ENCODE results near the gene DACT2.

The DACT2 gene

DNA sequence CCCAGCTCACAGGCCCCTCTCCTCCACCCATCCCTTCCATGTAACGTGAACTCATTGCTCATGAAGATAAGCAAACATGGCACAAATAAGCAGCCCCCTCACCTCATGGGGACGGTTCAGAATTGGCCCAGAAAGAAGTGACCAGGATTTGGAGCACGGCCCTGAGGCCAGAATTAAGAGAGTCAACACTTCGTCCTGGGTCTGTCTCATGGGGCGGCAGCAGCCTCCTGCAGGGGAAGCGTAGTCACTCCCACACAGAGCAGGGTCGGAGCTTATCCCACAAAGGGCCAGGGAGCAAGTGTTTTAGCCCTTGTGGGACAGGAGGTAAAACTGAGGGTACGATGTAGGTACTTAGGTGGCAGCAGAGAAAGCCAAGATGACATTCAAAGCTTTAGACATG lies 28.6 kb upstream of the DACT2 start:
- DNase-seq: no peak

DNA sequence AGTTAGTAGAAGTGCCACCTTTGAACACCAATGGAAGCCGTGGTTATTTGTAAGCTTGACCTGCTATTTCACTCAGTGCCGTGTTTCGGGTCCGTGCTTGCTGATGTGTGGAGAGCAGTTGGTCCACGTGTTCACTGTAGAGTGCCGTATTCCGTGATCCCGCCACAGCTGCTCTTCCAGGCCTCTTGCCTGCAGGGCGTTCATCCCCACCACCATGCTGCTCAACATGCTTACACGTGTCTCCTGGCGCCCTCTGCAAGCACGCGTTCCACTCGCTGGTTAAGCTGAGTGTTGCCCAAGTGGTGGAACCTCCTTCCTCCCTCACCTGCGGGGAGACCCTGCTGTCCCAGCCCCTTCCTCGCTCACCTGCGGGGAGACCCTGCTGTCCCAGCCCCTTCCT lies 28.0 kb upstream of the DACT2 start:
- DNase-seq: no peak

DNA sequence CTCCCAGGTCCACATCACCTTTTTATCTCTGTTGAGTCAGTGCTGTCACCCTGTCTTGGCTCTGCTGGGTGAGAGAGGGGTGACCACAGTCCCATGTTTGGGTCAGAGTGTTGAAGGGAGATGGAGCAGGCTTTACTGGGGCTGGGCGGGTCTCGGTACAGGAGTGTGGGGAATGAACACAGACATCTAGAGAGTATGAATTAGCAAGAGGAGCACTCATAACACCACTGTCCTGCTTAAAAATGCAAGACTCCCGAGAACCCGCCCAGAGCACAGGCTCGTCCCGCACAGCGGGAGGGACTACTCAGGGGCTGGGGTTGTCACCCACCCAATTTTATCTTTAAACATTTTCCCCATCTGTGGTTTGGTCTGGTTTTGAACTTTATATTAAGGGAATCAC lies 27.5 kb upstream of the DACT2 start:
- DNase-seq: no peak

DNA sequence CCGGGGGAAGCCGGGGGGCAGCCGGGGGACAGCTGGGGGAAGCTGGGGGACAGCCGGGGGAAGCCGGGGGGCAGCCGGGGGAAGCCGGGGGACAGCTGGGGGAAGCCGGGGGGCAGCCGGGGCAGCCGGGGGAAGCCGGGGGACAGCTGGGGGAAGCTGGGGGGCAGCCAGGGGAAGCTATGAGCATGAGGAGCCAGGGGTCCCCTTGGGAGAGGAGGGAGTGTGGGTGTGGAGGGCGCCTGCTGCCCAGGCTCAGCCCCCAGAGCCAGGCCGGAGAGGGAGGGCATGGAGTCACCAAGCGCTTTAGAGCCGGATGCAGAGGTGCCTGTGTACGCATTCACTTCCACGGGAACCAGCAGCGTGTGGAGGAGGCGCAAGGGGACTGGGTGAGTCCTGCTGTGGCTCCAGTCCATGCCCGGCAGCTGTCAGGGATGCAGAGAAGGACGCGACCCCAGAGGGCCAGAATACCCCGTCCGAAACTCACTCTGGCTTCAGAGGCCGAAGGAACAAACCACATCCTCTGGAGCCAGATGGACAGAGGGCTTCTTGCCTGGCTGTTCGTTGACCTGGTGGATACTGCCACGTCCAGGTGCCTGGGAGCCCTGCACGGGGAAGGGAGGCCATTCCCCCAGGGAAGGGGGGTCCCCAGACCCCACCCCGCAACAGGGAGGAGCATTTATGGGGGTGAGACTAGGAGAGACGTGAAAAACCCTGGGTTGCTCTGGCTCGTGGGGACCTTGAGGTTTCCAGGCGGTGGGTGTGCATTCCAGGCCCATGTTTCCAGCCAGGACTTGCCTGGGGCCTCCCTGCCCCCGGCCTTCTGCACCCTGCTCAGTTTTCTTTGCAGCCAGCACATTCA lies 26.5 kb upstream of the DACT2 start:
- DNase-seq: no peak

DNA sequence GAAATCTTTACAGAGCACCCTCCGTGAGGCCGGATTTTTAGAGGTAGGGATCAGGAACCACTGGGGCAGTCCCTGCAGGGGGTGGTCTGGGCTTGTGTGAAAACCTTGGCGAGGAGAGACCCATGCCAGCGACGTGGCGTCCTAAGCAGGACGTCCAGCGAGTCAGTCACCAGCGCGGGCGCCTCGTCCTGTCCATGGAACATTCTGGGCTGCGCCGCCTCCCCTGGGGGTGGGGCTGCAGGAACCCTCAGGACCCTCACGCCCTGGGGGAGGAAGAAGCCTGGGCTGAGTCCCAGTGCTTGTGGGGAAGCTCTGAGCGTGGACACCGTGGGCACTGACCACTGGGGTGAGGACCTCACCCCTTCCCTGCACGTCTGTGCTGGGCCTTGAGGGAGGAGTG lies 25.7 kb upstream of the DACT2 start:
- no peak for DNase-seq

DNA sequence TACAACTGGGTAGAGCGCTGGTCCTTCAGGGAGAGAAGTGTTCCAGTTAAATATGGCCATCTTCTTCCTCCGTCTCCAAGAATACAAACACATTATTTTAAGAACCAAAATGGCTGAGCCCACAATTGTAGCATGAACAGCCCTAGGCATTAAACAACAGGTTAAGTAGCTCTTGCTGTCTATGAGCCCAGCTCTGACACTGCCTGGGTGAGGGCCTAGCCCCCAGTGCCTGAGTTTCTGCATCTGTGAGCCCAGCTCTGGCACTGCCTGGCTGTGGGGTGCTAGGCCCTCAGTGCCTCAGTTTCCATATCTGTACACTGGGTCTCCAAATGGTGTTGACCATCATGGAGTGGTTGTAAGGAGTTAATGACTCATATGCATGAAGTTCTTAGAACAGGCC lies 24.8 kb upstream of the DACT2 start:
- no peak for DNase-seq

DNA sequence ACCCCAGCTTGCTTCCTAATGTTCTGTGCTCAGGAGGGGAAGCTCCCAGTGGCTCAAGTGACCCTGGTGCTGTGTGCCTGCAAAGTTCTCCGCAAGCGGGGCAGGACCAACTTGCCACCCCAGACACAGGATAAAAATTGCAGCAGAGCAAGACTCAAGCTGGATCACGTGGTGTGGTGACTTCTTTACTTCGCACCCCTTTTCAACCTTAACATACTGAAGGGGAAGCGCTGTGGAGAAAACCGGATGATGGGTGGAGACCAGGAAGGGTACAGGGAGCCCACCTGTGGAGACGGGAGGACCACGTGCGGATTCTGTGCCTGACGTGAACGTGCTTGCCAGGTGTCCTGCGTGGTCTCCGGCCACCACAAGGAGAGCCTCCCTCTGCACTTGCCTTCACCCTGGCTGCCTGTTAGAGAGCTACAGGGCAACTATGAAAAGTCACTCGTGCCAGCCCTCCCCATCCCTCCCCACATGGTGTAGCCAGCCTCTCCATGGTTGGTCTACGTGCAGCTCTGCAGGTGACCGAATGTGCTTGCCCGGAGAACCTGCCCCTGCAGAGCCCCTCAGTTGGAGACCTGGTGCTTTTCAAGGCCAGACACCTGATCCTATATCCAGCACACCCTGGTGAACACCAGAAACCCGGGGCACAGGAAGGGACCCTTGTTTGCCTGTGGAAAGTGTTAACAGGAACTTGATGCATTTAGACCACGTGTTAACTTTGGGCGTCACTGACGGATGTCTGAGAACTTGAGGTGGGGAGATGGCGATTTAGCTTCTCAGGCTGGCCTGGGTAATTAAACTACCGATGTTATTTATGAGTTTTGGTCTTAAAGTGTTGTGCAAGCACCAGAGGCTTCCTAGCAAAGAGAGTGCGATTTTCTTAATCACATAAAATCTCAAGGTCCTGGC lies 23.9 kb upstream of the DACT2 start:
- DNase-seq: no peak

DNA sequence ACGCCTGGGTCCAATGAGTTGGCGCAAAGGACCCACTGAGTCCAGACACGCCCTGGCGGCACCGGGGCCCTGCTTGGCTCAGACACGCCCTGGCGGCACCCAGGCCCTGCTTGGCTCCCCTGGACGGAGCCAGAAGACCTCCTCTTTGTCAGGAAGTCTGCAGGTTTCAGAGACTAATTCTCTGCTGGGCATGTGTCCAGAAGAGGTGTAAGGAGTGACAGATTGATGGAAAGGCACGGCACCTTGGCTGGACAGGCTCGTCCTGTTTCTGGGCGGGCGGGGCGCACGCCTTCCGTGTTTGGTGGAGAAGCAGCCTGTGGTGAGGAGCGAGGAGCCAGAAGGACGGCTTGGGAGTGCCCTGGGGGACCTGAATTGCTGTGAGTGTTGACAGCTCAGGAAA lies 23.1 kb upstream of the DACT2 start:
- no peak for DNase-seq

DNA sequence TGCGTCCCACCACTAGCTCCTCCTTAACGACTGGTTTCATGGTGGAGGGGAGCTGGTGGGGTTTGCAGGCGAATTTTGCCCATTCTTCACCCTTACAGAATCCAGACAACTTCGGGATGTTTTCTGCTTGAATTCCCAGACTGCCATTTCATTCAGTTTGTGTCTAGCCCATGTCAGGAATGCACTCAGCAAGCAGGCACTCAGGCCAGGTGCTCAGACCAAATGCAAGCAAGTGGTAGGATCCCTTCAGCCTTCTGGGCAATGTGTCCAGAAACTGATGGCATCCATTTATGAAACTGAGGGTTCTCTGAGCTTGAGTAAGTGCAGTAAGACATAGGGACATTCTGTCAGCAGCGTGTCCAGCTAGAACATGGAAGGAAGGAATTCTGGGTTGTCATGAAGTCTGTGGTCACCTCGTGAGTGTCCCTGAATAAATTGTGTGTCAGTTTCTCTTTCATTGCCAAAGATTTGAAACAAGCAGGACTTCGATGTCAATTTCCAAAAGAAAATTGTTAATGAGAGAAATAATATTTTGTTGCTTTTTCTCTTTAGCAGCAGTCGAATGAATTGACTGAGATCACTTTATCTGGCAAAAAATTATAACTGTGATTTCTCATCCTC lies 21.8 kb upstream of the DACT2 start:
- DNase-seq: no peak

DNA sequence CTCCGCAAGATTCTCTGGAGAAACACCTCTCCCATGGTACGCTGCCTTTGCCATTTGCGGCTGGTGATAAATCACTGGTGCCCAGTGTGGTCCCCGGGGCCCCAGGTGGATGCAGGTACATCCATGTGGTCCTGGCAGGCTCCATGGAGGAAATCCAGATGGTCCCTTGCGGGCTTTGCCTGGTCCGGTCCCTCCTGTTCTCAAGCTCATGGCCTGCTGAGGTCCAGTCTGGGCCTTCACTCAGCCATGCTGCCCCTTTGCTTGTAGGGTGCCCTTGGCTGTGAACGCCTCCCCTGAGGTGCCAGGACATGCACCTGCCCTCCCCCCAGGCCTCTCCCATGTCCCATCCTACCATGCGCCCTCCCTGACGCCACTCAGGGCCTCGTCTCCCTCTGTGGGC lies 21.2 kb upstream of the DACT2 start:
- no peak for DNase-seq

DNA sequence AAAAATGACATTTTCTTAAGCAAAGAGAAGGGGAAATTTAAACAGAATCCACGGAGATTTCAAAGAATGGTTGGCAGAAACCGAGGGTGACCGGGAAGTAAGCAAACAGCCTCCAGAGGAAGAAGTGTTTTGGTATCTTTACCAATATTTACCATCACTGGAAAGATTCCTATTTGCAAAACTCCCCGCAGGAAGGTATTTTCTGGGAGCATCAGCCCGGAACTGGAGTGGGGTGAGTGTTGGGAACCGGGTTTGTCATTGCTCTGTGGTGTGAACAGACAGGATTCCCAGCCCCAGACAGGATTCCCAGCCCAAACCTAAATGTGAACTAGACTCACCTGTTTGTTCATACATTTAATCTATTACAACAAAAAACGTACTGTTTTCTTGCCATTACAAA lies 19.2 kb upstream of the DACT2 start:
- no peak for DNase-seq

DNA sequence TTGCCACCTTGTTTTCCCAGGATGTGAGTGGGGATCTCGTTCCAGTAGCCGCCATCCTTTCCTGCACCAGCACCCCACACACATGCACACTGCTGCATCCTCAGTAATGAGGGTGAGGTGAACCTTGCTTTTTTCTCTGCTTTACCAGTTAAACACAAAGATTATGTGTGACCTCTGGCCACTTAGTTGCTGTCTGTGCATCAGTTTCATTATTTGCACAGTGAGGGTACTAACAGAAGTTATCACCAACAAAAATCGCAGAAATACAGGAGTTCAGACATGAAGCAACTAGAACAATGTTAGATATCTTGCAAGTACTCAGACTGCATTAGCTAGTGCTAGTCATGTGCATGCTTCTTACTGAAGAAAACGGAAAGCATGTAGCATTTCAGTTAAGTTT lies 17.4 kb upstream of the DACT2 start:
- DNase-seq: no peak

DNA sequence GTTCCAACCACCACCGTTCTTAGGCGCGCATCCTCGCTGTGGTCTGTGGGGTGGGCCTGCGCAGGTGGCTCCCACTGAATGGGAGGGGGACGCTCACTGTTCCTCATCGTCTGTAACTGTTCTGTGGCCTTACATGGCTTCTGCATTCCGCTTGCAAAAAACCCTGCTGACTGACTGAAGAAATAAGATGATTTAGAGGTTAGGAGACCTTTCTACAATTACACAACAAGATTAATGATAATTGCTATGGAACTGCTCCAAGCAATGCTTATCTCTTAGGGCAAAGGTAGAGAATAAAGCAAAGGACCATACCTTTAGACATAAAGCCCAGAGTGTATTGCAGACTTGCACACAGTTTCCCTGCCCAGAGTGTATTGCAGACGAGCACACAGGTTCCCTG lies 14.4 kb upstream of the DACT2 start:
- DNase-seq: no peak

DNA sequence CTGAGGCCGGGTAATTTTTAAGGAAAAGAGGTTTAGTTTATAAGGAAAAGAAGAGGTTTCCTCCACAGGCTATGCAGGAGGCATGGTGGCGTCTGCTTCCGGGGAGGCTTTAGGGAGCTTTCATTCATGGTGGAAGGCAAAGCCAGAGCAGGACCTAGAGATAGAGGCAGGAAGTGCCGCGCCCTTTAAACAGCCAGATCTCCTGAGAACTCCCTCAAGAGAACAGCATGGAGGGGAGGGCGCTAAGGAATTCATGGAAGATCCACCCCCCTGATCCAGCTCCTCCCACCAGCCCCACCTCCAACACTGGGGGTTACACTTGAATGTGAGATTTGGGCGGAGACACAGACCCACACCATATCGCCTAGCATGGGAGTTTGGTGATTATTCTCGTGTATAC lies 13.9 kb upstream of the DACT2 start:
- no peak for DNase-seq

DNA sequence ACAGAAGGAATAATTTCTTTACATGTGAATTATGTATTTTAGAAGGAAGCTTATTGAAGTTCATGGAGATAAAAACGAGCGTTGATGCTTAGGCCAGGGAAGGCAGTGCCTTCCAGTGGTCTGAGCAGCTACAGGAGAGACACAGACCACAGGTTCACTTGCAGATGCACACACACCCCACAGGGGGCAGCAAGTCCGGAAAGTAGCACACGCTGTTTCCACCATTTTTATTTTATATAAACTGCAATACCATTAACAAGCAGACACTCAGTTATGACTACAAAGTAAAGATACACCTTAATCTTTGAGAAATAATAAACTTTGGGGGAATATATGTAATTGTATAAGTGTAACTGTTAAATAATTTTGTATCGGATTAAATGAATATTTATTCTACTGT lies 13.5 kb upstream of the DACT2 start:
- DNase-seq: no peak

DNA sequence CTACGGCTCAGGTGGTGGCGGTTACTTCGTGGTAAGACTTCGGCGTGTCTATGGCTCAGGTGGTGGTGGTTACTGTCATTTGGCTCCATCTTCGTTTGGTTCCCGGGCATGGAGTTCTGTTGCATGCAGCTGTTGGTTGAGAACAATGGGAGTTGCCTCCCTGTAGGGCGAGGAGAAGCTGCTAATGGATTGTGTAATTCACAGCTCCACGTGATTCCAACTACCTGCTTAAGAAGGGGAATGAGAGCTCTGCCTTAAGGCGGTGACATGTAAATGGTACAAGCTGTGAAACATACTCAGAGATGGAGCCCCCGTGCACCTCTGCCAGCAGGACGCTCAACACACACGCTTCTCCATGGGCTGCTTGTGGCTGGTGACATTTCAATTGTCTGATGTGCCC lies 12.4 kb upstream of the DACT2 start:
- DNase-seq: no peak

DNA sequence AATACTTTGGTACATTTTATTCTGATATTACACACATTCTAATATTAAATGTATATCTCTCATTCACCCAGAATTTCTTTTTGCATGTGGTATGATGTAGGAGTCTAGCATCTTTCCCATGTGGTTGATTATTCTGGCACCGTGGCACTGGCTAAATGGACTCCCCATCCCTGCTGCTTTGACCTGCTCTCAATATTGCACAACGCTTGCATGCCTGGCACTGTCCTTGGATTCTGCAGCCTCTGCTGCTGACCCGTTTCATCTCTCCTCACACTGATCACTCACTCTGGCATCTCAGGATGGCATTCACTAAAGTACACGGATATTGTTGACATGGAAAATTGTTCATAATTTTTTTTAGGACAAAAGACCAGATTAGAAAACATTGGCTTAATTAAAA lies 11.5 kb upstream of the DACT2 start:
- DNase-seq: no peak

DNA sequence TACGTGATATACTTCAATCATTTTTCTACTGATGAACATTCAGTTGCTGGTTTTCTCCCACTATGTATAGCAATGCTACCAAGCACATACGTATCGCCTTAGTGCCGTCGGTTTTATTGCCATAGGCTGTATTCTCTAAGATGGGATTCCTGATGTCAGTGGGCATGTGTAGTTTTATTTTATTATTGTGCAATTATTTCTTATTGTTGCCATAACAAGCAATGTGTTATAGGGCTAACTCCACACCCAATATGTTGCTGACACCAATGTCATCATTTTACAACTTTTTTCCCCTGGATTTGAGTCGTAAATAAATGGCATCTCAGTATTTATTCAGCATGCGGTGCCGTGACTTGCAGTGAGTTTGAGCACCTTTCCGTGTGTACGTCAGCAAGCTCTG lies 10.8 kb upstream of the DACT2 start:
- DNase-seq: no peak

DNA sequence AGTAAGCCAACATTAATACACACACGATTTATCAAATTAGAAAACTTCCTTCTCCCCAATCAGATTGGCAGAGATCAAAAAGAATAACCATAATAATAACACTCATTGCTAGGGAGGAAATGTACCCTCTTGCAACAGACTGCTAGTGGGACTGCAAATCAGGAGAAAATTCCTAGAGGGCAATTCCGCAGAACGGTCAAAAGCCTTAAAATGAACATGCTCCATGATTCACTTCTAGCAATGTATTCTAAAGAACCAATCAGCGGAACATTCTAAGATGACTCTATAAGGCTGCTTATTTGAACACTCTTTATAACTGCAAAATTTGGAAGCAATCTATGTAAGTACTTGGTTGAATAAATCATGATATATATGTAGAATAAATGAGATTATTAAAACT lies 8.5 kb upstream of the DACT2 start:
- DNase-seq: no peak

DNA sequence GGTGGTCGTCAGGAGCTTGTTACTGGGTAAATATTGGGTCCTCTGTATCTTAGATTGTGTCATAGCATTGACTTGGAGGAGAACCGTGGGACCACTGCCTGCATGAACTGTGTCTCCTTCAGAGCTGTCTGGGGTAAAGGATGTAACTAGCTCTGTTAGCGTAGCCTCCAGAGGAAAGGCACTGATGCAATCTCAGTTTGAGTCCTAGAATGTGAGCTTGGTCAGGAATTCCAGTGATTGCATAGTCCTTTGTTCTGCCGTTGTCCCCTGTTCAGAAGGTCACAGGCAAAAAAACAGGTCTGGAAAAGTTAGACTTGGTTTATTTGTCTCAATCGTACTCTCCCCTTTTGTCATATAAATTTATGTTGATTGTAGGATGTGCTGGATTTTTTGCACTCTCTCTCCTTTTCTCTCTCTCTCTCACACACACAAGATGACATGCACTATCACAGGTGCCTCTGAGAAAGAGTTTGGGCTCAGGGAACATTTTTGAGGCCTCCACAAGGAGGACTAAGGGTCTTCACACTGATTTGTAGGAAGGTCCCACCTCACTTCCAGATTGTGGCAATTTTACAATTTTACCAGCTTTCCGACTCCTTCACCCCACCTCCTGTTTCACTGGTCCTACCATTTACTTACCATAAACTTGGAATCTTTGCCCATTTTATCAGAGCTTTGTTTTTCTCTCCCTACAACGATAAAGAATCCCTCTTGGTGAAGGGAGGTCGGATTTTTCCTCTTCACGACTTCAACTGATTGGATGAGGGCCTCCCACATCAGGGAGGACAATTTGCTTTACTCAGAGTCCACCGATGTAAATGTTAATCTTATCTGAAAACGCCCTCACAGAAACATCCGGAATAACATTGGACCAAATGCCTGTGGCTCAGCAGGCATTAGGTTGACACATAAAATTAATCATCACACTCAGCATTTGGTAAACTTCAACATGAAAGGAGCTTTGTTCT lies 7.0 kb upstream of the DACT2 start:
- no peak for DNase-seq

DNA sequence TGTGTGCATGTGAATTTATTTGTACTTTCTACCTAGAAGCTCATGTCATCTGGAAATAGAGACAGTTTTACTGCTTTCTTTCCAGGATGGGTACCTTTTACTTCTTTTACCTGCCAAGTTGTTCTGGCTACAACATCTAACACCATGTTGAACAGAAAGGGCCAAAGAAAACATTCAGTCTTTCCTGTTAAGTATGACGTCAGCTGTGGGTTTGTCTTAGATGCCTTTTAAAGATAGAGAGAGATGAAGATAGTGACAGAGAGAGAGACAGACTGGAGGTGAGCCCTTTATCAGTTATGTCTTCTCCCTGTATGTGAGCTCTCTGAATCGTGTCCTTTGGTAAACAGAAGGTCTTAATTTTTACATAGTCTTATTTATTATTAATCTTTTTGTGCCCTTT lies 3.4 kb upstream of the DACT2 start:
- DNase-seq: no peak

DNA sequence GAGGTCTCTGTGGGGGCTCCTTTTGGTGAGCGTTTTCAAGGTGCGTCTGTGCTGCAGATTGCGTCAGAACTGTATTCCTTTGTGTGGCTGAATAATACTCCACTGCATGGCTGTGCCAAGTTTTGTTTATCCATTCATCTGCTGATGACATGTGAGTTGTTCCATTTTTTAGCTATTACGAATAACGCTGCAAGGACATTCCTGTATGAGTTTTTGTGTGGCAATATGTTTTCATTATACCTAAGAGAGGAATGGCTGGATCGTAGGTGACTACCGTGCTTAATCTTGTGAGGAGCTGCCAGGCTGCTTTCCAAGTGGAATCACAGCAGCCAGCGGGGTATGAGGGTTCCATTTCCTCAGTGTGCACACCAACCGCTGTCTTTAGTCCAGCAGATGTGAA lies 1.1 kb upstream of the DACT2 start:
- DNase-seq: no peak

Data from AML-193 (cell line).